ENCODE data around the gene NAV3. TPM values are rescaled to one million over a fixed set of nuclear protein-coding genes. Genes with fewer than 3 reads are reported as not detected.

The NAV3 gene
- total and polyA plus RNA-seq, 9 of the 15 experiments (the other 6 are each of a cell fraction or from before 2014, with no cell fraction given) = 0.04 TPM; not detected in 8

GRCh38 chr12:78183824-78184223 lies 353.1 kb downstream of the NAV3 start (continued):
- no peak for TF ChIP-seq ZNF407 (IDR thresholded peaks at IDR 0.05; ENCODE audit: low read depth)
- no peak for TF ChIP-seq KAT7 (CRISPR knock-in tag; IDR thresholded peaks at IDR 0.05; ENCODE audit: borderline replicate concordance)

- Histone ChIP-seq H3K4me1 (replicated peaks in 1 of 2; ENCODE audit: control insufficient read depth in 2 of 2, insufficient read depth in 2 of 2, low read length in 2 of 2) (no peaks in the 10 kb centered on the region), H4K20me1 (replicated peaks; ENCODE audit: control insufficient read depth, insufficient read depth, low read length) (no peaks in the 10 kb centered on the region), H3K4me2 (ENCODE audit: insufficient read depth, low read length) (no peak overlapping the region), H3K36me3 (ENCODE audit: control insufficient read depth, insufficient read depth, low read length) (no peaks in the 10 kb centered on the region), H3K9ac (ENCODE audit: insufficient read depth in 1 of 2, low read depth in 2 of 2, low read length in 2 of 2) (no peak overlapping the region), H3K4me3 (no peak overlapping the region), H3K79me2 (ENCODE audit: control insufficient read depth, insufficient read depth, low read length) (no peaks in the 10 kb centered on the region), H3K27me3 (ENCODE audit: control insufficient read depth in 2 of 2, insufficient read depth in 2 of 2, low read length in 2 of 2) (no peaks in the 10 kb centered on the region), H3K9me1 (ENCODE audit: control insufficient read depth, insufficient read depth, low read length) (no peaks in the 10 kb centered on the region), H3K9me3 (replicated peaks; ENCODE audit: control insufficient read depth, insufficient read depth, low read depth, low read length) (no peaks in the 10 kb centered on the region), H3K27ac (ENCODE audit: extremely low read depth, low read depth, low read length) (no peak overlapping the region), H2AFZ (ENCODE audit: low read depth, low read length) (no peak overlapping the region)
- DNase-seq (ENCODE audit: extremely low read depth in 1 of 4, low spot score in 3 of 4) = no peak
- no peak for FAIRE-seq
- CTCF ChIA-PET (ENCODE audit: low intra/inter-chr PET ratio) = no interaction called here
- no peak for ATAC-seq
- in situ Hi-C loops (cut with MboI) (no loop called here), intact Hi-C loops (cut with micrococcal nuclease) (no loop called here)
- POLR2A ChIA-PET = no interaction called here
- TF ChIP-seq MLLT1 (IDR thresholded peaks at IDR 0.05) = no peak
- TF ChIP-seq PCBP1 (IDR thresholded peaks at IDR 0.05; ENCODE audit: low read depth, low read length, poor library complexity, severe bottlenecking) = no peak
- no peak for TF ChIP-seq PRMT5 (CRISPR knock-in tag; IDR thresholded peaks at IDR 0.05)
- no peak for TF ChIP-seq KDM2B (CRISPR knock-in tag; IDR thresholded peaks at IDR 0.05)
- TF ChIP-seq NELFE (IDR thresholded peaks at IDR 0.05; ENCODE audit: insufficient read depth, insufficient read length) = no peak
- BruUV-seq (replicated peaks) = no TSS peak
These were observed 354.4 kb downstream of the NAV3 start for GRCh38 chr12:78185109-78185508.
